Ovary (tissue), 9 donors: Measurements from ENCODE around the gene MKNK1. TPM values are rescaled to one million over a fixed set of nuclear protein-coding genes. Genes with fewer than 3 reads are reported as not detected.

Experiments used
- DNase-seq, 5 donors: peaks; one replicate each; pipeline ENCODE4 v3.0.0-alpha.2; 2019 to 2020
- H3K27ac ChIP-seq, 2 donors: fragments of 200-600 bp; one replicate each; pipeline versions ENCODE4 v1.5.1 to v1.8.0; 2019 to 2022
- H3K27me3 ChIP-seq: fragments of 200-600 bp; one replicate; pipeline ENCODE4 v1.8.0; 2022
- H3K36me3 ChIP-seq: fragments of 200-600 bp; sonication (generic); one replicate; pipeline ENCODE4 v1.5.1; 2019
- H3K4me1 ChIP-seq: one replicate; pipeline ENCODE4 v1.8.1; 2013; ENCODE audit warnings: mild to moderate bottlenecking, moderate library complexity; ENCODE audit not compliant: insufficient read depth
- H3K4me3 ChIP-seq: fragments of 200-600 bp; sonication (generic); one replicate; pipeline ENCODE4 v1.5.1; 2017
- H3K9me3 ChIP-seq, 2 donors: fragments of 200-600 bp in 1 of 2; sonication (generic) in 1 of 2; one replicate each; pipeline versions ENCODE4 v1.5.1 to v1.8.1; 2013 to 2019; ENCODE audit warnings: mild to moderate bottlenecking in 1 of 2, moderate library complexity in 1 of 2
- EP300 ChIP-seq: sonication (generic); formaldehyde crosslinking; IDR thresholded peaks from one replicate; pipeline ENCODE4 v1.6.1; 2017; ENCODE audit warnings: antibody characterized with exemption
- POLR2A ChIP-seq: fragments of 450-650 bp; IDR thresholded peaks from one replicate; pipeline ENCODE4 v1.6.1; 2017; ENCODE audit warnings: antibody characterized with exemption, mild to moderate bottlenecking, moderate library complexity
- WGBS, 3 donors: extraction: QIAGEN DNeasy Blood & Tissue Kit in 1 of 3; methylation state at CpG; one replicate each; pipeline versions ENCODE4 v1.1.5 to v1.1.7; 2013 to 2017; 5-methylcytosine and 5-hydroxymethylcytosine counted together
- intact Hi-C, 4 donors: fragments of 100-400 bp; cut with DNase I; formaldehyde crosslinking; loops; one replicate each; pipeline versions ENCODE4 v1.11.0 to v1.15.1; 2022 to 2023
- polyA plus RNA-seq, 2 donors: library from polyadenylated mRNA; stranded (reverse); fragments of 200-250 nt in 1 of 2; fragments of 350-450 nt in 1 of 2; fragmentation: Illumina TruSeq in 1 of 2; extraction: RNeasy Lipid Tissue Mini Kit (QIAGEN cat#74804) in 1 of 2; gene quantifications; one replicate each; pipeline ENCODE4 v1.2.3, GENCODE V29; 2013 to 2014
- total RNA-seq, 7 donors: library from RNA; depleted of rRNA in 2 of 7; stranded (reverse); fragments of >200 nt in 2 of 7; fragmentation: NEBNext Ultra II Directional in 3 of 7; extraction: Animal tissue kit (Norgen Biotek cat#: 25700) in 3 of 7; gene quantifications; one replicate each; pipeline versions ENCODE4 v1.1.0 to v1.2.4, GENCODE V29; 2016 to 2023
- TF ChIP-seq, protein P1 (sequence below), 3 donors: fragments of 450-650 bp in 2 of 3; fragments of 200-600 bp in 1 of 3; IDR thresholded peaks; one replicate each; pipeline versions ENCODE4 v1.5.1 to v1.8.0; 2016 to 2022; ENCODE audit warnings: antibody characterized with exemption in 3 of 3, mild to moderate bottlenecking in 1 of 3
- donor health status: DM: no; HTN: no; CAD: no; lungs with moderate emphysema.
- donor health status: DM: no; HTN: no; CAD: no.
- donor health status: Bipolar disorder and iron deficiency.
- donor health status: DM: yes; HTN: yes; CAD: no.
- donor health status: DM: no; HTN: no; CAD: no.
- donor health status: DM: yes; HTN: yes; CAD: no.

Gene MKNK1
- total and polyA plus RNA-seq, 9 donors = 21.0 to 39.3 (median 24.9) TPM

DNA sequence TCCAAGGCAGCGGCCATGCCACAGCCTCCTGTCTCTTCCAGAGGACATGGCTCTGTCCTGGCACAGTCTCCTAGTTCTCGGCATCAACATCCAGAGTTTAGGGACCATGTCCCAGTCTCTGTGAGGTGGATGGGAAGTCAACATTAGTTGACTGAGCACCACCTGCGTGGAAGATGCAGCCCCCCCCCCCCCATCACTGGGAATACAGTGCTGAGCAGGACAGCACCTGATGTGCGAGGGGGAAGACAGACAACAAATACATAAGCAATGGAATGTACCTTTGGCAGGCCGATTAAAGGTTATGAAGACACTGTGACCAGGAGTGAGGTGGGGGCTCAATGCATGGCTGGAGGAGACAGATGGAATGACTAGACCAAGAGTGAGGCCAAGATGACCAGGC, 79.2 kb downstream of the MKNK1 start:
- TF ChIP-seq EP300 (no peak), POLR2A (no peak)
- TF ChIP-seq, protein P1, sequence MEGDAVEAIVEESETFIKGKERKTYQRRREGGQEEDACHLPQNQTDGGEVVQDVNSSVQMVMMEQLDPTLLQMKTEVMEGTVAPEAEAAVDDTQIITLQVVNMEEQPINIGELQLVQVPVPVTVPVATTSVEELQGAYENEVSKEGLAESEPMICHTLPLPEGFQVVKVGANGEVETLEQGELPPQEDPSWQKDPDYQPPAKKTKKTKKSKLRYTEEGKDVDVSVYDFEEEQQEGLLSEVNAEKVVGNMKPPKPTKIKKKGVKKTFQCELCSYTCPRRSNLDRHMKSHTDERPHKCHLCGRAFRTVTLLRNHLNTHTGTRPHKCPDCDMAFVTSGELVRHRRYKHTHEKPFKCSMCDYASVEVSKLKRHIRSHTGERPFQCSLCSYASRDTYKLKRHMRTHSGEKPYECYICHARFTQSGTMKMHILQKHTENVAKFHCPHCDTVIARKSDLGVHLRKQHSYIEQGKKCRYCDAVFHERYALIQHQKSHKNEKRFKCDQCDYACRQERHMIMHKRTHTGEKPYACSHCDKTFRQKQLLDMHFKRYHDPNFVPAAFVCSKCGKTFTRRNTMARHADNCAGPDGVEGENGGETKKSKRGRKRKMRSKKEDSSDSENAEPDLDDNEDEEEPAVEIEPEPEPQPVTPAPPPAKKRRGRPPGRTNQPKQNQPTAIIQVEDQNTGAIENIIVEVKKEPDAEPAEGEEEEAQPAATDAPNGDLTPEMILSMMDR (IDR thresholded peaks at IDR 0.05) = no peak
- Histone ChIP-seq H3K36me3 (no peaks in the 10 kb centered on the region), H3K4me1 (no peaks in the 10 kb centered on the region), H3K4me3 (no peak overlapping the region), H3K27me3 (no peaks in the 10 kb centered on the region), H3K9me3 (no peaks in the 10 kb centered on the region), H3K27ac (no peak overlapping the region)
- WGBS, 3 donors = 79 to 84% (median 82%) methylated on average over 5 of the region's 5 CpGs
- no peak for DNase-seq
- intact Hi-C loops = loop anchor here in 2 of 4 donors (5.0 kb wide), 2 partner anchors 48 to 118 kb away; no protein-coding TSS in a partner anchor

DNA sequence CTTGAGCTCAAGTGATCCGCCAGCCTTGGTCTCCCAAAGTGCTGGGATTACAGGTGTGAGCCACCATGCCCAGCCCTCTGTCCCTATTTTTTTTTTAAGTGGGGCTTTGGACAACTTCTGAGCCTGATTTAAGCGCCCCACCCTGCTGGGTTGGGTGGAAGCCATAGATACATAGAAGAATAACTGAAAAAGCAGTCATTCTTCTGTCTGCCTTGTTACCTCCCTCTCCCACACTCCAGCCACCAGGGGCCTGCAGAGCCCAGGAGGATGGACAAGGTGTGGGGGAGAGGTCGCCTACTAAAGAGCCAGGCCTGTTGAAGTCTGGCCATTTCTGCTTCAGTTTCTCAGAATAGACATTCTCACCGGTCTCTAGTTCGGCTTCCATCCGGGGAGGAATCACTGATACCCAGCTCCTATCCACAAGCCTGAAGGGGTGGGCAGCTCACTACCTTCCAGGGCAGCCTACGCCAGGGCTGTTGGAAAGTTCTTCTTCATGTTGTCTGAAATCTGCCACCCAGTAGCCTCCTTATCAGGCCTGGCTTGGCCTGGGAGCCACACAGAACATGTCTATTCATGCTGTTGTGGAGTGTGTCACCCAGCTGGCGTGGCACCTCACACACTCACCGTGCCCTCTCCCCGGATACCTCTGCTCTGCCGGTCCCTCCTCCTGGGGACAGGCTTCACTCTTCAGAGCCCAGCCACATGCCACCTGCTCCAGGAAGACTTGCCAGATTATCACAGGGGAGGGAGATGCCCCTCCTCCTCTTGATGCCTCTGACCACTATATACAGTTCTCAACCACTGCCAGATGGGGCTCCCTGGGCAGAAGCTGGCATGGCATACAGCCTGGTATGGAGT, 80.3 kb downstream of the MKNK1 start:
- DNase-seq = no peak
- H3K27me3 ChIP-seq = no peaks in the 10 kb centered on the region
- no peaks in the 10 kb centered on the region for H3K4me1 ChIP-seq
- 88 to 93% (median 91%) methylated on average over 11 of the region's 11 CpGs for WGBS, 3 donors
- H3K9me3 ChIP-seq = no peaks in the 10 kb centered on the region
- no peak overlapping the region for H3K4me3 ChIP-seq
- TF ChIP-seq, protein P1 (IDR thresholded peaks at IDR 0.05) = no peak
- TF ChIP-seq EP300 (no peak), POLR2A (no peak)
- no peak overlapping the region for H3K27ac ChIP-seq
- no peaks in the 10 kb centered on the region for H3K36me3 ChIP-seq
- intact Hi-C loops = no loop called here

DNA sequence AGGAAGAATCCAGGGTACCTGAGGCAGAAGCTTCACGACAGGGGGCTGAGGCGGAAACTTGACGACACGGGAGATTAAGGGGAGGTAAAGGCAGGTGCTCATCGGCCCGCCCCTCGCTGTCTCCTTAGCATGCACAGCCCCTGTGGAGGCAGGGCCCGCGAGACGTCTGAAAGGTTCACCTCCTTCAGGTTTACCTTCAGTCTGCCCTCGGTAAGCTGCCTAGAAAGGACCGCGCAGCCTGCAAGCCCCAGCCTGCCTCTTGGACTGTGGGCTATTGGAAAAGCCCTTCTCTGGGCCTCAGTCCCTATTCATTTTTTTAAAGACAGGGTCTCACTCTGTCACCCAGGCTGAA, 81.1 kb downstream of the MKNK1 start:
- intact Hi-C loops = no loop called here
- H3K36me3 ChIP-seq = no peaks in the 10 kb centered on the region

DNA sequence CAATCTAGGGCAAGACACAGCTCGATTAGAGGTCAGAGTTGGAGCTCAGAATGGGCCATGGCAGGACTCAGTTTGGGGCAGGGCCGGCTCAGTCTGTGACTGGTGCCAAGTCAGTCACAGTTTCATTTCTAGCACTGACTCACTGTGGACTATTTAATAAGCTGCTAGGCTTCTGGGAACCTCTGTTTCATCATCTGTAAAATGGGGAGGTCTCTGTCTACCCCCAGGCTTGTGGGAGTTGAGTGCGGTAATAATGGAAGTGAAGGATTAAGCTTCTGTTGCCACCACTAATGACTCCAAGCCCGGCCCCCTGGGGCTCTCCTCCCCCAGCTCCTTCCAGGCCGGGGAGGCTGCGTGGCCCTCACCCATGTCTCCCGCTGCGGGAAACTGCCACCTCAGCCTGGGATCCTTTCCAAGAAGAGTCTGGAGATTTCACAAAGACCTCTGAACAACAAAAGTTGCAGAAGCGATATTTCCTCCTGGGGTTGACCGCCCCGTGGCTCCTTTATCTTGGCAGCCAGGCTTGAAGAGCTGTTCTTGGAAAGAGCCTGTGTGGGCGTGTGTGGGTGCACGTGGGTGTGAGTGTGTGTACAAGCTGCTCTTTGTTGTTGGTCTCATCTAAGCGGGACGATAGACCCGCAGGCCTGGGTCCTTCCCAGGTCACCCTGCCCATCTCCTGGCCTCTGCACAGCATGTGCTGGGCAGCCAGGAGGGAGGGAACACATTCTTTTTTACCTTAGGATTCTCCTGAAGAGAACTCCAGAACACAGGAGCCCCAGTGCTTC, 81.7 kb downstream of the MKNK1 start:
- TF ChIP-seq, protein P1 (IDR thresholded peaks at IDR 0.05) = no peak
- TF ChIP-seq EP300 = no peak
- no peak for TF ChIP-seq POLR2A
- H3K36me3 ChIP-seq = no peaks in the 10 kb centered on the region
- H3K4me1 ChIP-seq = no peaks in the 10 kb centered on the region
- no peak overlapping the region for H3K4me3 ChIP-seq
- no peaks in the 10 kb centered on the region for H3K27me3 ChIP-seq
- no peaks in the 10 kb centered on the region for H3K9me3 ChIP-seq
- intact Hi-C loops = no loop called here
- WGBS, 3 donors = 9 to 13% (median 10%) methylated on average over 16 of the region's 16 CpGs
- no peak overlapping the region for H3K27ac ChIP-seq
- DNase-seq = peak in 4 of 5 donors; percentile 27 to 72 (median 42)

More for the DNA sequence above, 81.1 kb downstream of the MKNK1 start:
- Histone ChIP-seq H3K9me3 (no peaks in the 10 kb centered on the region), H3K27ac (no peak overlapping the region), H3K4me3 (no peak overlapping the region), H3K4me1 (no peaks in the 10 kb centered on the region), H3K27me3 (no peaks in the 10 kb centered on the region)
- TF ChIP-seq, protein P1 (IDR thresholded peaks at IDR 0.05) = no peak
- TF ChIP-seq EP300 (no peak), POLR2A (no peak)
- 58 to 66% (median 61%) methylated on average over 13 of the region's 13 CpGs for WGBS, 3 donors
- DNase-seq = no peak
